Inflammatory macrophage treated with lipopolysaccharide for 1 hour (primary cell): ENCODE measurements around the gene TGFB2.
A peak's percentile ranks its signal among the peaks of the same experiment; 100 is the strongest.

ENCODE experiments used
- DNase-seq, 2 donors: peaks; one replicate each; pipeline ENCODE4 v3.0.0-alpha.2; 2020 to 2022

Gene TGFB2

DNA sequence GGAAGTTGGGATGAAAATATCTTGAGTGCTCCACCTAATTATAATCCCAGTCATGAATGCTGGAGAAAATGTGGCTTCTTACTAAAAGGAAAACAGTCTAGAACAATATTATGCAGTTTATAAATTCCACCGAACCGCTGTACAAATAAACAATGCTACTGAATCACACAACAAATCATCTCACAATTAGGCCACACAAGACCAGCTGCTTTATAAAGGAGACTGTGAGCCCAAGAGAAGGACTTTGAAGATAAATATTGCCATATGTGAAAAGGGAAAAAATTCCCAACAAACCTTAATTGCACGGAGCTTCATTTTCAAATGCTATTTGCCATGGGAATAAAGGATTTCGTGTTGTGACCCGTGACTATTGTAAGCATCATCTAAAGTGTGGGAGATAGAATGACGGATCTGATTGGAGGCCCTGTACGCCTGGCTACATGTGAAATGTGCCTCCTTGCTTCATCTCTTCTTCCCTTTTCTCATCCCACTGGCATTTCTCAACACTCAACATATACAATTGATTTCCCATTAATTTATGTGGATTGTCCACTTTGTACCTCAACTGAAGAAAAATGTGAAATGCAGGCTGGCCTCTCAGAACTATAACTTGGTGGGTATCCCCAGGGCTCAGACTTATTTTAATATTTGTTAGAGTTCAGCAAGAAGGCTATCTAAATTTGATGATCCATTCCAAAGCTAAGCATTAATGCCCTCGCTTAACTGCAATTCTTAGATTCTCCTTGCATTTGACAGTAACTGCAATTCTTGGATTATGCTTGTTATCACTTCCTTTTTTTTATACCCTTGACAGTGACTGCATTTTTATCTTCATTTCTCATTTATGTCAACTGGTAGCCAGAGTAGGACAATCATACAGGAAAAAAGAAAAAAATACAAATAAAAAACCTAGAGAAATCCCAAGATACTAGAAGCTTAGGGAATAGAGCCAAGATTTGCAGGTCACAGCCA is 122.3 kb downstream of the TGFB2 start:
- DNase-seq: peak; percentile 49 to 79

DNA sequence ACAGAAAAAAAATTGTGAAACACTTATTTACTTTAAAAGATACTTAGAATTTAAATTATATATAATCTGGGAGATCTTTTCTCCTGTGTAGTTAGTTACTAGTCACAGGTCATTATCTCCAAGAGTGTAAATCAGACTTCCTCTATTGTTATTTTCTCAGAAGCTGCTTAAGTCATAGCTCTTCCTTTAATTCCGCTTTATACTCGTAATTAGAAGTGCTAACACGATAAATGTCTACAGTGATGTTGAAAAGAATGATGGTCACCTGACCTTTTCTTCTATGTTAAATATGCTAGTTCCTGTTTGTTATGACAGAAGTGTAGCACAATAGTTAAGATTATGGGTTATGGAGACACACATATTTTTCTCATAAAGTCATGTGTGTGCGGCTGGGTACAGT is 123.6 kb downstream of the TGFB2 start:
- peak; percentile 50 to 68 for DNase-seq

DNA sequence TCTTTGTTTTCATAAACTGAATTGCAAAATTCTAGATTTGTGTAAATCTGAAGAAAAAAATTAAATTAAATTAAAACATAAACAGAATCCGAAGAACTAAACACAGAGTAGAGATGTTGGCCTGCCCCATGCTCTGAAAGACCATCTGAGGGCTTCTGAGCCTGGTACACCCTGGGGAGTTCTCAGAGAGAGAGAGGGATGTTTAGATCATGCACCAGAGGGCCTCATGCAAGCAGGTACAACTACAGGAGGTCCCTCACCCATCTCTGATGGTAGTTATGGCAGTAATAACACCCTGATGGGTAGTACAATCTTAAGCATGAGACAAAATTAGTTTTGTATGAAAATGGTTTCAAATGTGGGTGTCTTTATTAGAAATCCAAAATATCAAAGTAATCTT is 127.7 kb downstream of the TGFB2 start:
- no peak for DNase-seq

DNA sequence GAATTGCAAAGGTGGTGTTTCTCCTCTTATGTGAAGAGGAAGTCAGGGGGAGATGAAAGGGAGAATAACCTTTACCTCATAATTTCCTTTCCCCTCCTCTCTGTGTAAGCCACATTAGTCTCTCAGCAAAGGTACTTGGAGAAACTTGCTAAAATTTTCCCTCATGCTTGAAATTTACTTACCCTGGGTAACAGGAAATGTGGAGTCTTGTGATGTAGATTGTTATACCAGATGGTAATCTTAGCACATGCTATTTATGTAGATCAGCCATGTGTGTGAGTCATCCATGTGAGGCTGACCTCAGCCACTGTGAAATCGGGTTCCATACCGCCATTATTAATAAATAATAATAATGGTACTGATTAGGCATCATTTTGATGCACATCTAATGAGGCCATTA is 128.4 kb downstream of the TGFB2 start:
- DNase-seq: peak; percentile 22 to 61

DNA sequence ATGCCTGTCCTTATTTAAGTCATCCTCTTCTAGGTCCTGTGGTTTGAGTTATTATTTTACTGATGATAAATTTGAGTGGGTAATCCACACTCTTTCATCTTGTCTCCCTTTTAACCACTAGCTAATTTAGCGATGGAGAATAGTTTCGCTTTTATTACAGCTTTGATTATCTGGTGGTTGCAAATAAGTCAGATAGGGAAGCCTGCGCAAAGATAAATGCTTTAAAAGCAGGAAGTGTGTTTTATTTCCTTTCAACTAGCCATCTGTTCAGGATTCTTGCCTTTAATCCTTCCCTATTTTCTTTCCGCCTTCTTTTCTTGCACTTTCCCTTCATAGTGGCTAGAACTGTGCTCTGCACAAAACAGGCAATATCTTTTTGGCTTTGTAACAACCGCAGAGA is 129.0 kb downstream of the TGFB2 start:
- DNase-seq: no peak

DNA sequence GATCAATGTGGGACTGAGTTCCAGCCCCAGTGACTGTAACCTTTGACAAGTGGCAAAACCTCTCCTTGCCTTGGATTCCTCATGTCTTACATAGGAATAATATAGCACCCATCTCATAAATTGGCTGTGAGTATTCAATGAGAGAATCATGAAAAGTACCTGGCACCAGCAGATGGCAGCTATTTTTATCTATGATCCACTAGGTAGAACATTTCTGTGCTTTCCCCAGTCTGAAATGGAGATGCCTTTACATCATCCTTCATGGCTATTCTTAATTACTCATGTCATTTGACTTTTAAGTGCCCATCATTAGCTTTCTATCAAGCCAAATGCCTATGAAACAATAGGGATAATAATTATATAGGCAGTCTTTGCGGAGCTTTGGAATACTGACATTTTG is 130.1 kb downstream of the TGFB2 start:
- no peak for DNase-seq

DNA sequence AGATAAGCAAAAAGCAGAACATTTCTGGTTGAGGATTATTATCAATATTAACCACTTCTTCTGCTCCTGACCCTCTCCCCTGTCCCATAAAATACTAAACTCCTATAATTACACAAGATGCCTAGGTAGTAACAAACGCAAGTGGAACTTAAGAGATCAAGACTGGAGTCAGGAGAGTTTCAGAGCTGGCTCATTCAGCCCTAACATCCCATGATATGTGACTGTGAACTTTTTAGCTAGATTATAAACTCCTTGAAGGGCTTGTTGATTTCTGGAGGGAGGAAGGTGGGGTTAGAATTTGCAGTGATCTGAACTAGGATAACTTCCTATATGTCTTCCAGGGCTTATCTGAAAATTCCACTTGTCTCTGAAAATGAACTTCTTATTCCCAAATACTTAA is 130.6 kb downstream of the TGFB2 start:
- DNase-seq: no peak

DNA sequence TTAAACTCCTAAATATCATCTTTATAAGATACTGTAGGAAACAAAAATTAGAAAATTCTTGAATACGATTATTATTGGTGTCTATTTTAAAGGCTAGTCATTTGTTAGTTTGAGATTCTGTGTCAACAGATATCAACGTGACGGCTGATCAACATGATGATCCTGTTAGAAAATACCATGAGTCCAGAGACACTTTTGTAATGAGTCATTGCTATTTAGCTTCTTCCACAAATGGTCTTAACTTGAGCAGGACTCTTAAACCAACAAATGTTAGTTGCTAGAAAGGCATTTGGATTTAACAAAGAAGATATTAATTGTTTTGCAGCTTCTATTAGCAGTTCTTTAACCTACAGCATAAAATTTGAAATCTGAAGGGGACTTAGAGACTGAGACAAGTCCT is 131.2 kb downstream of the TGFB2 start:
- DNase-seq: no peak

DNA sequence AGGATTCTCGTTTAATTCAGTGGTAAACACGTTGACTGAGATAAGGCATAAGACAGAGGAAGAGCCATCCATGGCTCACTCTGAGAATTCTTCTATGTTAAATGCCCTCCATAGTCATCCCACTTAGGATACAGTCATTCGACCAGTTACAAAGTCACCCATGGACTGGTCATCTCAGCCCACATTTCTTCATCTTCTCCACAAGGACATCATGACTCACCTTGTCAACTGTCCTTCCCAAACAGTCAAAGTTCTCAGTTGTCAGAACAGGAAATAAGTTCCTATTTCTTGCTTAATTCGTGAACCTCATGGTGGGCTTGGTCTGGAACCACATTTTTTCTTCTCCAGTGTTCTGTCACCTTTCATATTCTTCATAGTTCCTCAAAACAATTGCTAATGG is 133.2 kb downstream of the TGFB2 start:
- peak in 1 of 2 donors; percentile 66 for DNase-seq

DNA sequence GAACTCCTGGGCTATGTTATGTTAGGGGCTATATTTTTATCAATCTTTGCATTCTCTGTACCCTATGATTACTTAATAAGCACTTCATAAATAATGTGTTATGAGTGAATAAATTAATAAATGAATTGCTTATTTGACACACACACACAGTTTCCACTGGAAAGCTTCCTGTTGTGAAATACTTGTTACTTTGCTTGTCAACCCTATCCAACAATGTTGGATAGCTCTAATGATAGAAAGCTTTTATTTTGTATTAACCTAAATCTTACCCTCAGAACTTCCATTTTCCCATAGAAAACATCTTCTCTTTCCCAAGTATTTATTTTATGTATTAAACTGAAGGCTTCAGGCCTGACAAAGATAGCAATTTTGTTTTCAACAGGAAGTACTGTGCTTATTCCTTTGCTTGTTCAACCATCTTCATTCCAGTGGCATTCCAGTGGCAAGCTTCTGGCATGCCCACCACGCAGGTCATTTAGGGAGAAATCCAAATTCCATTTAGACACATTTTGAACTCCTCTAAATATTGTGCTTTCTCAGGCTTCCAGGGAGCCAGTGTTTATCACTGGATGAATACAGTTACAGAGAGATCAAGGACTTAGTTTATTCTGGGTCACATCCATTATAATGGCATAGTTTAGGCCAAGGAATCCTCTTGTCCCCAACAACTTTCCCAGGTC is 134.4 kb downstream of the TGFB2 start:
- DNase-seq: no peak

DNA sequence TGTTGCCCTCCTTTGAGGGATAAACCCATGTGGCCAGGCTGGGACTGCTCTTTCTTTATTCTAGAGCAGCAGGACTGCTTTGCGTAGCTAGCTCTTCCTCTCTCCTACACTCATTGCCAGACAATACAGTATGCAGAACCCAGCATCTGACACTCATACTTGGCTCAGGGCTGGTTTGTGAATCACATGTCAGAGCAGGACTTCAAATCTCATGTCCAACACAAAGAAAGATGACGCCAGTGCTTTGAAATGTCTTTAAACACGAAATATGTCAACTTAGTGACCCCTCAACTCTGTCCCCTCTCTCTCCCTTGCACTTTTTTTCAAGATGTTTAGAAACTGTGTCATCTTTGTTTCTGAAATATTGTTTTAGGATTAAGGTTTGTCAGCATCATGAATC is 135.0 kb downstream of the TGFB2 start:
- DNase-seq: no peak

DNA sequence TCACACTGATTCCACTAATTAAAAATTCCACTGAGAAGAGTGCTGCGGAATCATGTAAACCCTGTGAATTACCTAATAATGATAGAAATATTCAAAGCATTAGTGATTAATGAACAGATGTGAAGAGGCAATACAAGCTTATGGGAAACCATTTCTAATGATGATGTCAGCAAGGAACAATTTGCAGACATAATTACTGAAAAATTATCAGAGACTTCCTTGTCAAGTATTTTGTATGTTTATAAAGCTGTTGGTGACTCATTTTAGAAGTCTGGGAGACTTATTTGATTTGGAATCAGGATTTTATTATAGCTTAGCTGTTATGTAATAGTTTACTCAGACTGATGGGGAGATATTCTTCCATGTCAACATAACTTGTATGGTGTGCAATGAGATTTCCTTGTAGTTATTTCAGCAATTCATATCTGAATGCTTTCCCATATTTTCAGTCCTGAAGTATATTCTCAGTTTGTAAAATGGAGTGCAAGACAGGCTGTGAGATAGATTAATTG is 135.5 kb downstream of the TGFB2 start:
- DNase-seq: no peak

DNA sequence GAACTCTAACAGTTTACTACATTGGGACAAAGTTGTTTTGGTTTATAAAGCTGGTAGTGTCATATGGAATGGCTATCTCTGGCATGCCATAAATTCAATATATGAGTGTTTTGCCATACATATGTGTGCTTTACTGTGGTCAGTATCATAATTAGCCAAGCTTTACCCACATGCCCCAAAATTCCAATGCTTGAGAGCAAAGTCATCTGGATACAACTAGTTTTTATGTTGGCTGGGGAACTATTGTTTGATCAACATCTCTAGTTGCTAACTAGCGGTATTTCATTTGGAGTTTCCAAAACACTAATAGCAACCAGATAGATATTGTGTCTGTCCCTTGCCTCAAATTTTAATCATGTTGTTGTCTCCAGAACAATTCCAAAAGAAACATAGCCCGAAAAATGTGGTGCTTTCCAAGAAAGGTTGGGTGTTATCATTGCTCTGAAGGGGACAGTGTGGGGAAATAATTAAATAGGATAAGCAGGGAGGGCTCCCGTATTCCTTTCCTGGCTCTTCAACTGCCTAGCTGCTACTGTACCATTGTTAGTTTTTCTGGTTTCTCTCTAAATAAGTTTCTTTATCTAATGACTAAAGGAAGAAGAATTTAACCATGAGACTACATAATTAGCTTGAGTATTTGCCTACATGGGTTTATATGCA is 136.1 kb downstream of the TGFB2 start:
- DNase-seq: no peak

DNA sequence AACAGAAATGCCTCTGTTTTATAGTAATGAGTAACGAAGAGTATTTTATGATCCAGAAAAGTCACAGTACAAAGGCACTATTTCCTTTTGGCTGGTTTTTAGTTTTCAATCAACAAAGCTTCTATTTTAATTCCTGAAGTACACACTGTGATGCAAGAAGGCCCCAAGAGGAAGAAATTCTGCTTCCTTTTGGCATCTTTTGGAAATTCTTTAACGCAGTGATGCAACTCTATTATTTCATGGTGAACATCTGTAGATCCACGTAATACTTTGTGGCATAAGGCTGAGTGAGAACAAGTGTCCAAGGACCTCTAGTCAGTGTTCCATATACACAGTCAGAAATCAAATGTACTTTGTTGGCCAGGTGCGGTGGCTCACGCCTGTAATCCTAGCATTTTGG is 137.5 kb downstream of the TGFB2 start:
- DNase-seq: peak; percentile 70 to 83

DNA sequence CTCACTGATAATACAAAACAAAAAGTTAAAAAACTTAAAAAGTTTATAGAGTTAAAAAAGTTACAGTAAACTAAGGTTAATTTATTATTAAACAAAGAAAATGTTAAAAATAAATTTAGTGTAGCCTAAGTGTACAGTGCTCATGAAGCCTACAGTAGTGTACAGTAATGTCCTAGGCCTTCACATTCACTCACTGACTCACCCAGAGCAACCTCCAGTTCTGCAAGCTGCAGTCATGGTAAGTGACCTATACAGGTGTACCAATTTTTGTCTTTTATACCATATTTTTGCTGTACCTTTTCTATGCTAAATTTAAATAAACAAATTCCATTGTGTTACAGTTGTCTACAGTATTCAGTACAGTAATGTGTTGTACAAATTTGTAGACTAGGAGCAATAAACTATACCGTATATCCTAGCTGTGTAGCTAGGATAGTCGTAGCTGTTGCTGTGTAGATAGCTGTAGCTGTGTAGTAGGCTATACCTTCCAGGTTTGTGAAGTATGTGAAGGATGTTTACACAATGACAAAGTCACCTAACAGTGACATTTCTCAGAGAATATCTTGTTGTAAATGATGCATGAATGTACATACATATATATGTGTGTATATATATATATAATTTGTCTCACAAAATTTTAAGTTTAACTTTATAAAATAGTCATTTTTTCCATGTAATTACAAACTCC is 140.2 kb downstream of the TGFB2 start:
- no peak for DNase-seq

DNA sequence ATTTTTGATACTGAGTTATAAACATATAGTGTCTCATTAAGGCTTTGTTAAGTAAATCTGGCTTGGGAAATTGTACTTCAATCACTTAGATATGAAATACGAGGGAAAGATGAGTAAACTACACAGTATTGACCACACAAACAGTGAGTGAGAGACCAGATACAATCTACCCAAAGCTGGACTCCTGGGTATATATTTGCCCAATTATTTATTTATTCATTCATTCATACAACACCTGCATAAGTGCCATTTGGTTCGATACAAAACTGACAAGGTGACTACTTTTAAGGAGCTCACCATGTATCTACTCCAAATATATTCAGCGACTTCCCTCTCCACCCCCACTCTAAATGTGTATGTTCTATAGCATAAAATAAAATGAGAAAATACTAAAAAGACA is 143.4 kb downstream of the TGFB2 start:
- DNase-seq: no peak

DNA sequence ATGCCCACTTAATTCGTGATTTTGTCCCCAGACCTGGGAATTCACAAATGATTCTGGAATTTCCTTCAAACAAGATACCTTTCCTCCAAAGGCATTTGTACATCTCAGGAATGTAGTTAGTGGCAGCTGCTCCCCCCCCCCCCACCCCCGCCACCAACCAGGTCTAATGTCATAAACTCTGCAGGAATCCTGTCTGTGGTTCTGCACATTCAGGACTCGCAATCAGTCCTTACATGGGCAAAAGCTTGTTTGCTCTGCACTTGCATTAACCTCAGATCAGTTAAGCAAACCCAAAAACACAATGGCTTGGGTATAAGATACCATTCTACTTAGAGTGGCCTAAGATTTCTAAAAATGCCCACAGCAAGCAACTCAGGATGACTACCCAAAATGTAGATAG is 143.8 kb downstream of the TGFB2 start:
- no peak for DNase-seq

DNA sequence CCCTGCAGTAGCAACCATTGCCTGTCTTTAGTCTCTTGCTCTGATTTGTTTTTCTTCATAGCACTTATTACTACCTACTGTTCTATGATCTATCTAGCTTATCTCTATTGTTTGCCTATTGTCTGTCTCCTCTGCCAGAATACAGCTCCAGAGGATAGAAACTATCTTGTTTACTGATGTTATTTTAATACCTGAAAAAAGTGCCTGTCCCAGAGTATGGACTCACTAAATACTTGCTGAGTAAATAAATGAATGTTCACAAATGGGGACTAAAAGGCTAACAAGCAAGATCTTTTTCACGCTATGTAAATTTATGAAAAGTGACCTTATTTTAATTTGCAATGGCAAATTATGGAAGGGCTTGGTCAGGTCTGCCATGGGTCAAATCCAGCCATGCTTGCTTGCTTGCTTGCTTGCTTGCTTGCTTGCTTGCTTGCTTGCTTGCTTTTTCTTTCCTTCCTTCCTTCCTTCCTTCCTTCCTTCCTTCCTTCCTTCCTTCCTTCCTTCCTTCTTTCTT is 145.3 kb downstream of the TGFB2 start:
- no peak for DNase-seq

DNA sequence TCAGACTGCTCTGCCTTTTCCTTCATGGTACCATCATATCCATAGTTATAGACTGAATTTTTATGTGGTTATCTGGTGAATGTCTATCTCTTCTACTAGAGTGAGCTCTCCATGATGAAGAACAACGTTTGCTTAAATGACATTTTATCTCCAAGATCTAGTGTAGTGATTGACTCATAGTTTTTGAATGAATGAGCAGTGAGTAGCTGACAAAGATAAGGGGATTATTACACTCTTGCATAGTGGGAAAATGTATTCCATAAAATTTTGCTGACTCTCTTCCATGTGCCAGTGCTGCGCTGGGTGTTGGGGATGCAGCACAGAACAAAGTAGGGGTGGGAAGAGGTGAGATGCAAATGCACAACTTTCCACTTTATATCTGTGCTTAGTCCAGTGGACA is 147.7 kb downstream of the TGFB2 start:
- no peak for DNase-seq

DNA sequence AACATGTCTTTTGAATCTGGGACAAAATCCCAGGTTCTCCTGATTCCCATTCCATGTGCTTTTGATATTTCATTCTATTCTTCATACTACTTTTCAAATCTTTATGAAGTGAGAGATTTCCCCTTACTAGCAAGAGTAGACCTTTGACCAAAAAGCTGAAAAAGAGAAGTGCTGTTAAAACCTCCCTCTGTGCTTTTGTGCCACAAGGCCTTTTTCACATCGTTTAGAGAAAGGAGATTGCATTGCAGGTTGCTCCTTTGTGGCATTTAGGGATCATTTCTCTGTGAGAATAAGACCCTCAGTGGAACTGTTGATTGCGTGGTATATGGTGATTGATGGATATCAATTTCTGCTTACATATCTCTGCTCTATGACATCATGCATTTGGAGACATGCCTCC is 148.8 kb downstream of the TGFB2 start:
- DNase-seq: no peak
